ENCODE results near the gene EIF3B. TPM values are rescaled to one million over a fixed set of nuclear protein-coding genes. Genes with fewer than 3 reads are reported as not detected.

The EIF3B gene
- total RNA-seq, 1 experiment from 2014 or later, result 306 TPM

DNA sequence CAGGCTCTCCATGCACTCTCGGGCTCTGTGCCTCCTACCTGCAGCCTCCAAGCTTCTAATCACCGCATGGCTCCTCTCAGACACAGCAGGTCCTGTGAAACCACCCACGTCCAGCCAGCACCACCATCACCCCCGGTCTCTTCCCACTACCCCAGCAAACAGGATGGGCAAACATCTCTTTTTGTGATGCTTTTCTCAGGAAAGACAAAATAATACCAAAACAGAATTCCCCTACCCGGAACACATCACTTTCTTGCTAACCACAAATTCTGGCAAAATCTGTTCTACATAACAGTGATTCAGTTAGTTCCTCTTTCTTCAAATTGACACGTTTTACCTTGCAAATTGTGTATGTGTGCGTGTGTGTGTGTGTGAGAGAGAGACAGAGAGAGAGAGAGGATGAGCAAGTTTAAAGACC lies 46.9 kb upstream of the EIF3B start:
- CTCF ChIA-PET, result no interaction called here
- peaks cover 15% of the 10 kb centered on the region for H3K4me1 Mint-ChIP-seq (ENCODE audit: low read depth, unreplicated experiment)
- intact Hi-C loops (cut with micrococcal nuclease; ENCODE audit: unreplicated experiment), result no loop called here

DNA sequence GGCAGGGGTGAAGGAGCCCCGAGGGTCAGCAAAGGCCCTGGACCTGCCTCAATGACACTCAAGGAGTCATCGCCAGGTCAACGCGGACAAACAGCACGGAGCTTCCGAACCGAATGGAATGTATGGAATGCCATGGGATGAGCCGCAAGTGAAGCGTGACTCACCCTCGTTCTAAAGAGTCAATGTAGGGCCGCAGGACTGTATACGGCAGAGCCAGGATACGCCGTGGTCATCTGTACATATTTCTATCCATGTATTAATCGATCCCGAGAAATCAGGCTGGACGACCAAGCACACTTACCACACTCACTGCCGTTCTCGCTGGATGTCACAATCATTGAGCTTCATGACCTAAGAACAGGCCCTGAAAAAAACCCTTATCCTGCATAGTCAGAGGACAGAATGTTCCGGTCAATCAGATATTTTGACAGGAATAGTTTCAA lies 44.7 kb upstream of the EIF3B start:
- CTCF ChIA-PET, result no interaction called here
- Mint-ChIP-seq H3K36me3 (ENCODE audit: insufficient read depth, unreplicated experiment) (peaks cover 20% of the 10 kb centered on the region), H3K27ac (ENCODE audit: unreplicated experiment) (peak overlapping the region; percentile 95), H3K27me3 (ENCODE audit: insufficient read depth, unreplicated experiment) (no peaks in the 10 kb centered on the region), H3K9me3 (ENCODE audit: unreplicated experiment) (no peaks in the 10 kb centered on the region), H3K4me3 (ENCODE audit: unreplicated experiment) (peak overlapping the region; percentile 66), H3K4me1 (ENCODE audit: low read depth, unreplicated experiment) (peaks cover 16% of the 10 kb centered on the region)
- intact Hi-C loops (cut with micrococcal nuclease; ENCODE audit: unreplicated experiment), result loop anchor here (5.0 kb wide), 2 partner anchors 42 to 68 kb away; partner anchors contain the start of genes EIF3B, MRM2 and NUDT1
- DNase-seq, result peak; percentile 73 to 86
- Histone ChIP-seq H3K9me3 (no peaks in the 10 kb centered on the region), H3K36me3 (ENCODE audit: control insufficient read depth, insufficient read depth, low read length) (no peaks in the 10 kb centered on the region; the same call in 1 of the 2 replicates), H3K4me1 (peaks cover 34% of the 10 kb centered on the region), H3K27me3 (replicated peaks; ENCODE audit: control insufficient read depth, insufficient read depth, low read length) (no peaks in the 10 kb centered on the region), H3K4me3 (ENCODE audit: low read depth, low read length) (no peak overlapping the region)
- TF ChIP-seq, protein P1, sequence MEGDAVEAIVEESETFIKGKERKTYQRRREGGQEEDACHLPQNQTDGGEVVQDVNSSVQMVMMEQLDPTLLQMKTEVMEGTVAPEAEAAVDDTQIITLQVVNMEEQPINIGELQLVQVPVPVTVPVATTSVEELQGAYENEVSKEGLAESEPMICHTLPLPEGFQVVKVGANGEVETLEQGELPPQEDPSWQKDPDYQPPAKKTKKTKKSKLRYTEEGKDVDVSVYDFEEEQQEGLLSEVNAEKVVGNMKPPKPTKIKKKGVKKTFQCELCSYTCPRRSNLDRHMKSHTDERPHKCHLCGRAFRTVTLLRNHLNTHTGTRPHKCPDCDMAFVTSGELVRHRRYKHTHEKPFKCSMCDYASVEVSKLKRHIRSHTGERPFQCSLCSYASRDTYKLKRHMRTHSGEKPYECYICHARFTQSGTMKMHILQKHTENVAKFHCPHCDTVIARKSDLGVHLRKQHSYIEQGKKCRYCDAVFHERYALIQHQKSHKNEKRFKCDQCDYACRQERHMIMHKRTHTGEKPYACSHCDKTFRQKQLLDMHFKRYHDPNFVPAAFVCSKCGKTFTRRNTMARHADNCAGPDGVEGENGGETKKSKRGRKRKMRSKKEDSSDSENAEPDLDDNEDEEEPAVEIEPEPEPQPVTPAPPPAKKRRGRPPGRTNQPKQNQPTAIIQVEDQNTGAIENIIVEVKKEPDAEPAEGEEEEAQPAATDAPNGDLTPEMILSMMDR (IDR thresholded peaks at IDR 0.05; ENCODE audit: insufficient read depth in 1 of 2, low read depth in 1 of 2, low read length in 1 of 2, severe bottlenecking in 1 of 2, unreplicated experiment in 1 of 2), result no peak
- POLR2A ChIA-PET, result interaction anchor here (1.0 kb wide), 1 partner anchor 44 kb away, joined by 3 read pairs; the partner anchor contains the start of gene EIF3B
- BruUV-seq (replicated peaks), result TSS peak; percentile 38

More for the DNA sequence above, 46.9 kb upstream of the EIF3B start:
- Mint-ChIP-seq H3K9me3 (ENCODE audit: unreplicated experiment) (no peaks in the 10 kb centered on the region), H3K27ac (ENCODE audit: unreplicated experiment) (no peak overlapping the region), H3K4me3 (ENCODE audit: unreplicated experiment) (no peak overlapping the region), H3K36me3 (ENCODE audit: insufficient read depth, unreplicated experiment) (peaks cover 13% of the 10 kb centered on the region), H3K27me3 (ENCODE audit: insufficient read depth, unreplicated experiment) (no peaks in the 10 kb centered on the region)
- no peak overlapping the region for H3K4me3 ChIP-seq (ENCODE audit: low read depth, low read length)
- no peak for DNase-seq
- no peaks in the 10 kb centered on the region; the same call in 1 of the 2 replicates for H3K36me3 ChIP-seq (ENCODE audit: control insufficient read depth, insufficient read depth, low read length)
- TF ChIP-seq, protein P1 (IDR thresholded peaks at IDR 0.05; ENCODE audit: insufficient read depth in 1 of 2, low read depth in 1 of 2, low read length in 1 of 2, severe bottlenecking in 1 of 2, unreplicated experiment in 1 of 2), result no peak
- POLR2A ChIA-PET, result no interaction called here
- peaks cover 33% of the 10 kb centered on the region for H3K4me1 ChIP-seq
- BruUV-seq (replicated peaks), result no TSS peak
- H3K27me3 ChIP-seq (replicated peaks; ENCODE audit: control insufficient read depth, insufficient read depth, low read length), result no peaks in the 10 kb centered on the region
- H3K9me3 ChIP-seq, result no peaks in the 10 kb centered on the region

DNA sequence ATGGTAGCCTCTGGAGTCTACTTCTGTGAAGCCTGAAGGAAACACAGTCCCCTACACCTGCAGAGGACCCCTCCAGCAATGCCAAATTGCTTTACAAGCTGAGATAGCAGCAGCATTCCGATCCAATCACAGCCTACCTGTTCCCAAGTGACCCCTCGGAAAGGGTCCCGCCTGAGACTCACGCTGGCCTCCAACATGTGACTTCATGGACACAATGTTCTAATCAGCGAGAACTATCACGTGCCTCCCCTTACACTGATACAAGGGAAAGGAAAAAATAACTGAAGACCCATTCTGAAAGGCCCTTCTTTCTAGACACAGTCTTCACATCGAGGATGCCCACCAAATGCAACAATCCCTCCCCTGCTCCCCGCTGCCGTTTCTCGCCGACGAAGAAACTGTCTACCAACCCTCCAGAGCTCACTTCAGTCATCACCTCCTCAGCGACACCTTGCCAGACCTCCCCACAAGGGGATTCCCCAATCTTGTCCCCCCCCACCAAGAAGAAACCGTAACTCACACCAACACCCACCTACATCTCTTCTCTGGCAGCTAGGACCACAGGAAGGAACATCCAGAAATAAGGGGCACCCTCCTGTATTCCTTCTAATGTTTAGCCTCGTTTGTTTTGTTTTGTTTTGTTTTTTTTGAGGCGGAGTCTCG lies 42.2 kb upstream of the EIF3B start:
- H3K27me3 Mint-ChIP-seq (ENCODE audit: insufficient read depth, unreplicated experiment), result no peaks in the 10 kb centered on the region
- H3K27me3 ChIP-seq (replicated peaks; ENCODE audit: control insufficient read depth, insufficient read depth, low read length), result no peaks in the 10 kb centered on the region
- H3K4me3 ChIP-seq (ENCODE audit: low read depth, low read length), result no peak overlapping the region
- TF ChIP-seq, protein P1 (IDR thresholded peaks at IDR 0.05; ENCODE audit: insufficient read depth in 1 of 2, low read depth in 1 of 2, low read length in 1 of 2, severe bottlenecking in 1 of 2, unreplicated experiment in 1 of 2), result no peak
- H3K4me3 Mint-ChIP-seq (ENCODE audit: unreplicated experiment), result peak overlapping the region; percentile 55
- no peaks in the 10 kb centered on the region for H3K9me3 Mint-ChIP-seq (ENCODE audit: unreplicated experiment)
- ChIA-PET POLR2A (no interaction called here), CTCF (no interaction called here)
- H3K4me1 Mint-ChIP-seq (ENCODE audit: low read depth, unreplicated experiment), result peaks cover 16% of the 10 kb centered on the region
- peaks cover 34% of the 10 kb centered on the region for H3K4me1 ChIP-seq
- DNase-seq, result no peak
- peaks cover 20% of the 10 kb centered on the region for H3K36me3 Mint-ChIP-seq (ENCODE audit: insufficient read depth, unreplicated experiment)
- intact Hi-C loops (cut with micrococcal nuclease; ENCODE audit: unreplicated experiment), result loop anchor here (5.0 kb wide), 2 partner anchors 40 to 70 kb away; partner anchors contain the start of genes EIF3B, MRM2 and NUDT1
- BruUV-seq (replicated peaks), result TSS peak; percentile 59
- H3K27ac Mint-ChIP-seq (ENCODE audit: unreplicated experiment), result peak overlapping the region; percentile 65
- H3K36me3 ChIP-seq (ENCODE audit: control insufficient read depth, insufficient read depth, low read length), result no peaks in the 10 kb centered on the region
- no peaks in the 10 kb centered on the region for H3K9me3 ChIP-seq

Data from Caco-2 (cell line).